K562 (cell line): Measurements from ENCODE around the gene TCIRG1. TPM values are rescaled to one million over a fixed set of nuclear protein-coding genes. Genes with fewer than 3 reads are reported as not detected.

Experiments used
- ATAC-seq: fragments of 200-7000 bp; cut with Tn5 transposase; 3 replicates; pipeline ENCODE4 v1.9.1; 2020; ENCODE audit warnings: moderate library complexity
- BruUV-seq: library from RNA; stranded (reverse); fragments of 400-500 nt; replicated peaks from 2 replicates; lab custom pipeline; 2021; lab: Mats Ljungman, UMichigan
- CTCF ChIA-PET: fragments of 300-600 bp; formaldehyde crosslinking; extraction: SDS; loops from one replicate; lab custom pipeline; 2021; ENCODE audit warnings: low intra/inter-chr PET ratio; lab: Yijun Ruan, JAX
- POLR2A ChIA-PET: fragments of 300-600, 350-650 bp; sonication (Branson Sonifier 250); formaldehyde crosslinking; extraction: SDS; loops from one replicate; lab custom pipeline; 2021; ENCODE audit warnings: antibody characterized with exemption, inconsistent platforms; lab: Yijun Ruan, JAX
- DNase-seq, 4 experiments: peaks; one replicate each; pipeline versions ENCODE4 v3.0.0 to v3.0.0-alpha.2; 2011 to 2018; ENCODE audit warnings: low spot score in 3 of 4, mixed read lengths in 3 of 4; ENCODE audit errors: extremely low read depth in 1 of 4
- FAIRE-seq: peaks from 2 replicates; lab custom pipeline; 2011; peaks lifted over from hg19 to GRCh38; lab: Jason Lieb, UNC
- H2AFZ ChIP-seq: 2 replicates; pipeline ENCODE4 v1.6.0; 2011; ENCODE audit warnings: low read depth, low read length, control low read depth, inconsistent platforms
- H3K27ac ChIP-seq: fragments of 200-600 bp; 3 replicates; pipeline ENCODE4 v1.8.0; 2011; ENCODE audit warnings: low read depth, mild to moderate bottlenecking, control low read depth, inconsistent platforms, low read length, moderate library complexity, mixed read lengths; ENCODE audit errors: extremely low read depth
- H3K27me3 ChIP-seq, 2 experiments: fragments of 300-600 bp in 1 of 2; 2 replicates in 1 of 2; 3 replicates in 1 of 2; pipeline versions ENCODE4 v1.6.0 to v1.8.0; 2011; ENCODE audit warnings: inconsistent platforms in 2 of 2, low read length in 2 of 2, mild to moderate bottlenecking in 1 of 2, mixed read lengths in 1 of 2, moderate library complexity in 1 of 2; ENCODE audit not compliant: control insufficient read depth in 2 of 2, insufficient read depth in 2 of 2
- H3K36me3 ChIP-seq: fragments of 300-600 bp; 3 replicates; pipeline ENCODE4 v1.8.0; 2011; ENCODE audit warnings: mild to moderate bottlenecking, low read length, inconsistent platforms; ENCODE audit not compliant: control insufficient read depth, insufficient read depth
- H3K4me1 ChIP-seq, 2 experiments: fragments of 200-600 bp in 1 of 2; replicated peaks in 1 of 2; 2 replicates in 1 of 2; 3 replicates in 1 of 2; pipeline versions ENCODE4 v1.5.1 to v1.8.0; 2011; ENCODE audit warnings: inconsistent platforms in 2 of 2, low read length in 2 of 2, mild to moderate bottlenecking in 1 of 2, mixed read lengths in 1 of 2, moderate library complexity in 1 of 2; ENCODE audit not compliant: control insufficient read depth in 2 of 2, insufficient read depth in 2 of 2
- H3K4me2 ChIP-seq: 2 replicates; pipeline ENCODE4 v1.6.1; 2011; ENCODE audit warnings: low read length, control low read depth, inconsistent platforms, mixed read lengths; ENCODE audit not compliant: insufficient read depth
- H3K4me3 ChIP-seq: fragments of 200-600 bp; sonication (generic), shearing (Covaris generic); 2 replicates; pipeline ENCODE4 v1.5.1; 2016; ENCODE audit warnings: control low read depth, inconsistent platforms
- H3K79me2 ChIP-seq: fragments of 200-600 bp; 3 replicates; pipeline ENCODE4 v1.8.0; 2011; ENCODE audit warnings: low read length, inconsistent platforms; ENCODE audit not compliant: control insufficient read depth, insufficient read depth
- H3K9ac ChIP-seq, 2 experiments: 2 replicates each; pipeline versions ENCODE4 v1.6.0 to v1.6.1; 2011; ENCODE audit warnings: low read depth in 2 of 2, low read length in 2 of 2, control low read depth in 1 of 2, inconsistent platforms in 1 of 2, mild to moderate bottlenecking in 1 of 2, mixed read lengths in 1 of 2; ENCODE audit not compliant: insufficient read depth in 1 of 2
- H3K9me1 ChIP-seq: one replicate; pipeline ENCODE4 v1.6.0; 2011; ENCODE audit warnings: inconsistent platforms, mild to moderate bottlenecking, low read length, moderate library complexity; ENCODE audit not compliant: control insufficient read depth, insufficient read depth
- H3K9me3 ChIP-seq: replicated peaks from 2 replicates; pipeline ENCODE4 v1.5.1; 2011; ENCODE audit warnings: low read depth, low read length, inconsistent platforms; ENCODE audit not compliant: control insufficient read depth, insufficient read depth
- H4K20me1 ChIP-seq: replicated peaks from 2 replicates; pipeline ENCODE4 v1.6.1; 2011; ENCODE audit warnings: low read length, inconsistent platforms, mixed read lengths; ENCODE audit not compliant: control insufficient read depth, insufficient read depth
- BCOR ChIP-seq: fragments of 450-650 bp; IDR thresholded peaks from 2 replicates; pipeline ENCODE4 v1.6.1; 2016
- IFI16 ChIP-seq: fragments of 250-450 bp; sonication (Bioruptor Pico); IDR thresholded peaks from 2 replicates; pipeline ENCODE4 v2.1.2; 2022; ENCODE audit warnings: mild to moderate bottlenecking, inconsistent platforms
- RBM25 ChIP-seq: fragments of 200-400 bp; formaldehyde crosslinking; IDR thresholded peaks from 2 replicates; pipeline ENCODE4 v1.6.1; 2018; ENCODE audit warnings: low read length, low read depth, moderate library complexity; ENCODE audit not compliant: severe bottlenecking
- ZEB2 ChIP-seq: fragments of 450-650 bp; IDR thresholded peaks from 2 replicates; pipeline ENCODE4 v1.6.1; 2016
- WGBS: fragments of 100-300 bp; shearing (Covaris generic); methylation state at CpG from one replicate; pipeline ENCODE4 v1.1.6; 2016; ENCODE audit warnings: low coverage, mixed read lengths; ENCODE audit not compliant: insufficient coverage; ENCODE audit errors: missing lambda C conversion rate; 5-methylcytosine and 5-hydroxymethylcytosine counted together
- in situ Hi-C: fragments of 300-500 bp; cut with MboI; formaldehyde crosslinking; loops from 4 replicates; pipeline ENCODE4 v1.15.0; 2018; ENCODE audit warnings: inconsistent platforms, mixed read lengths
- intact Hi-C: fragments of 100-400 bp; cut with micrococcal nuclease; formaldehyde crosslinking; loops from 2 replicates; pipeline ENCODE4 v1.14.2; 2022
- polyA plus RNA-seq, 8 experiments: library from polyadenylated mRNA; depleted of rRNA in 4 of 8; stranded (reverse) in 5 of 8; unstranded in 3 of 8; fragments of >200 nt; fragmentation: Nextera tagmentation in 2 of 8; fragmentation: Illumina TruSeq in 1 of 8; extraction: Ambion mirVana in 2 of 8; extraction: Trizol in 1 of 8; gene quantifications; 2 replicates each; pipeline versions ENCODE4 v1.2.1 to v1.2.3, GENCODE V29; 2011 to 2014; ENCODE audit warnings: inconsistent platforms in 1 of 8, missing spikeins in 1 of 8
- total RNA-seq, 7 experiments: library from RNA; depleted of rRNA in 6 of 7; stranded (reverse); fragments of >200 nt in 6 of 7; fragmentation: Illumina TruSeq in 2 of 7; extraction: Trizol in 2 of 7; gene quantifications; 2 replicates each; pipeline versions ENCODE4 v1.2.1 to v1.2.3, GENCODE V29; 2011 to 2021; ENCODE audit warnings: low replicate concordance in 1 of 7

The TCIRG1 gene
- total and polyA plus RNA-seq, 9 of the 15 experiments (the other 6 are each of a cell fraction or from before 2014, with no cell fraction given) = 0.49 to 143 (median 24.4) TPM

DNA sequence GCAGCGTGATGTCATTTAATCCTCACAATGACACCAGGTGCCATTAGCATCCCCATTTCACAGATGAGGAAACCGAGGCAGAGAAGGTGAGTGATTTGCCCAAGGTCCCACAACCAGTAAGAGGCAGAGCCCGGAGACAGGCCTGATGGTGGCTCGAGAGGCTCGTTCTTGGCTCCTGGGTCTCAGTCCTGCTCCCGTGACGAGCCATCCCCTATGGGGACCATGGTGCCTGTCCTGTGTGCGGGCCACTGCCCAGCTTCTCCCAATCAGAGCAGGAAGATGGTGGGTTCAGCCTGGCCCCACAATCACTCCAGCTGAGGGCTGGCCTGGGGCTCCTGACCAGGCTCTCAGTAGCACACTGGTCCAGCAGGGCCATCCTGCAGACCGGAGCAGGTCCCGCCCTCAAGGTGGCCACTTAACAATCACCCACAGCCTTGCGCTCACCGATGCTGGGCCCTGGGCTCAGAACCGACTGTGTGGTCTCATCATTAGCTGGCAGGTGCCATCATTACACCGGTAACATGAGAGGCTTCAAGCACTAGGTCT, 25.1 kb upstream of the TCIRG1 start:
- DNase-seq = no peak
- TF ChIP-seq ZEB2 (no peak), RBM25 (peak; percentile 82), IFI16 (CRISPR knock-in tag) (no peak), BCOR (peak; percentile 40; the same call in 1 of the 2 replicates)
- TF ChIP-seq, all 486 proteins: peak for 2
- in situ Hi-C loops = no loop called here
- 28% methylated on average over 12 of the region's 14 CpGs for WGBS
- H3K27me3 ChIP-seq = no peaks in the 10 kb centered on the region
- FAIRE-seq (no peak), ATAC-seq (no peak)
- no peaks in the 10 kb centered on the region for H3K9me1 ChIP-seq
- H4K20me1 ChIP-seq = peaks cover 3% of the 10 kb centered on the region; the same call in 1 of the 2 replicates
- no peak overlapping the region for H2AFZ ChIP-seq
- no peak overlapping the region for H3K27ac ChIP-seq
- H3K9me3 ChIP-seq = no peaks in the 10 kb centered on the region
- H3K79me2 ChIP-seq = no peaks in the 10 kb centered on the region
- no peak overlapping the region for H3K4me2 ChIP-seq
- no TSS peak for BruUV-seq
- H3K36me3 ChIP-seq = no peaks in the 10 kb centered on the region
- no peak overlapping the region for H3K4me3 ChIP-seq
- ChIA-PET POLR2A (interaction anchor here (0.6 kb wide), 1 partner anchor 941 kb away, joined by 3 read pairs; no protein-coding TSS in a partner anchor), CTCF (no interaction called here)
- peaks cover 22 to 63% of the 10 kb centered on the region in 2 experiments for H3K4me1 ChIP-seq
- intact Hi-C loops = no loop called here
- peak overlapping the region in 1 of 2 experiments; percentile 60; a peak in 2 of 4 replicates for H3K9ac ChIP-seq
